ENCODE results near the gene B4GALNT3. TPM values are rescaled to one million over a fixed set of nuclear protein-coding genes. Genes with fewer than 3 reads are reported as not detected.

B4GALNT3 gene
- total and polyA plus RNA-seq, 2 of the 13 experiments (the other 11 are each of a cell fraction or from before 2014, with no cell fraction given) = 3.2 to 4.4 TPM

GRCh38 chr12:508795-509194, 49.1 kb downstream of the B4GALNT3 start (continued):
- TF ChIP-seq HBP1 (CRISPR knock-in tag; IDR thresholded peaks at IDR 0.05; ENCODE audit: low read depth) (no peak), MXD4 (CRISPR knock-in tag; IDR thresholded peaks at IDR 0.05) (no peak), NCOA2 (CRISPR knock-in tag; IDR thresholded peaks at IDR 0.05) (no peak), ZNF782 (CRISPR knock-in tag; IDR thresholded peaks at IDR 0.05; ENCODE audit: borderline replicate concordance) (no peak), ADNP (CRISPR knock-in tag; IDR thresholded peaks at IDR 0.05) (no peak), AHR (CRISPR knock-in tag; IDR thresholded peaks at IDR 0.05) (no peak), MAFG (CRISPR knock-in tag; IDR thresholded peaks at IDR 0.05) (no peak), ZNF576 (CRISPR knock-in tag; IDR thresholded peaks at IDR 0.05) (no peak), FIP1L1 (IDR thresholded peaks at IDR 0.05; ENCODE audit: borderline replicate concordance, insufficient read depth, low read depth, low read length) (no peak)
- TF ChIP-seq, protein P1, sequence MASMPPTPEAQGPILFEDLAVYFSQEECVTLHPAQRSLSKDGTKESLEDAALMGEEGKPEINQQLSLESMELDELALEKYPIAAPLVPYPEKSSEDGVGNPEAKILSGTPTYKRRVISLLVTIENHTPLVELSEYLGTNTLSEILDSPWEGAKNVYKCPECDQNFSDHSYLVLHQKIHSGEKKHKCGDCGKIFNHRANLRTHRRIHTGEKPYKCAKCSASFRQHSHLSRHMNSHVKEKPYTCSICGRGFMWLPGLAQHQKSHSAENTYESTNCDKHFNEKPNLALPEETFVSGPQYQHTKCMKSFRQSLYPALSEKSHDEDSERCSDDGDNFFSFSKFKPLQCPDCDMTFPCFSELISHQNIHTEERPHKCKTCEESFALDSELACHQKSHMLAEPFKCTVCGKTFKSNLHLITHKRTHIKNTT (CRISPR knock-in tag; IDR thresholded peaks at IDR 0.05) = no peak
- TF ChIP-seq, protein P2, sequence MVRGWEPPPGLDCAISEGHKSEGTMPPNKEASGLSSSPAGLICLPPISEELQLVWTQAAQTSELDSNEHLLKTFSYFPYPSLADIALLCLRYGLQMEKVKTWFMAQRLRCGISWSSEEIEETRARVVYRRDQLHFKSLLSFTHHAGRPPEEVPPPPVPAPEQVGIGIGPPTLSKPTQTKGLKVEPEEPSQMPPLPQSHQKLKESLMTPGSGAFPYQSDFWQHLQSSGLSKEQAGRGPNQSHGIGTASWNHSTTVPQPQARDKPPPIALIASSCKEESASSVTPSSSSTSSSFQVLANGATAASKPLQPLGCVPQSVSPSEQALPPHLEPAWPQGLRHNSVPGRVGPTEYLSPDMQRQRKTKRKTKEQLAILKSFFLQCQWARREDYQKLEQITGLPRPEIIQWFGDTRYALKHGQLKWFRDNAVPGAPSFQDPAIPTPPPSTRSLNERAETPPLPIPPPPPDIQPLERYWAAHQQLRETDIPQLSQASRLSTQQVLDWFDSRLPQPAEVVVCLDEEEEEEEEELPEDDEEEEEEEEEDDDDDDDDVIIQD (CRISPR knock-in tag; IDR thresholded peaks at IDR 0.05; ENCODE audit: low read depth) = no peak
- TF ChIP-seq, protein P3, sequence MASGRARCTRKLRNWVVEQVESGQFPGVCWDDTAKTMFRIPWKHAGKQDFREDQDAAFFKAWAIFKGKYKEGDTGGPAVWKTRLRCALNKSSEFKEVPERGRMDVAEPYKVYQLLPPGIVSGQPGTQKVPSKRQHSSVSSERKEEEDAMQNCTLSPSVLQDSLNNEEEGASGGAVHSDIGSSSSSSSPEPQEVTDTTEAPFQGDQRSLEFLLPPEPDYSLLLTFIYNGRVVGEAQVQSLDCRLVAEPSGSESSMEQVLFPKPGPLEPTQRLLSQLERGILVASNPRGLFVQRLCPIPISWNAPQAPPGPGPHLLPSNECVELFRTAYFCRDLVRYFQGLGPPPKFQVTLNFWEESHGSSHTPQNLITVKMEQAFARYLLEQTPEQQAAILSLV (CRISPR knock-in tag; IDR thresholded peaks at IDR 0.05; ENCODE audit: borderline replicate concordance) = no peak
